Colonic mucosa (tissue), 4 donors: ENCODE results near the gene IKZF3. TPM values are rescaled to one million over a fixed set of nuclear protein-coding genes. Genes with fewer than 3 reads are reported as not detected.

Experiments used
- DNase-seq: peaks from one replicate; pipeline ENCODE4 v3.0.0-alpha.2; 2020
- H3K27ac ChIP-seq: fragments of 200-600 bp; one replicate; pipeline ENCODE4 v1.8.0; 2021
- H3K27me3 ChIP-seq: fragments of 200-600 bp; one replicate; pipeline ENCODE4 v1.8.0; 2021
- H3K36me3 ChIP-seq: fragments of 200-600 bp; one replicate; pipeline ENCODE4 v1.8.0; 2021
- H3K4me1 ChIP-seq: fragments of 200-600 bp; one replicate; pipeline ENCODE4 v1.8.0; 2021; ENCODE audit warnings: mild to moderate bottlenecking
- H3K4me3 ChIP-seq: fragments of 200-600 bp; one replicate; pipeline ENCODE4 v1.8.0; 2021
- H3K9ac ChIP-seq, 2 donors: one replicate each; pipeline ENCODE4 v1.7.0; 2013; ENCODE audit warnings: control low read depth in 2 of 2, low read depth in 2 of 2, low read length in 2 of 2
- H3K9me3 ChIP-seq: fragments of 200-600 bp; one replicate; pipeline ENCODE4 v1.8.0; 2021
- intact Hi-C: fragments of 100-400 bp; cut with DNase I; formaldehyde crosslinking; loops from one replicate; pipeline ENCODE4 v1.14.1; 2022
- total RNA-seq, 2 donors: library from RNA; stranded (reverse); fragmentation: NEBNext Ultra II Directional in 1 of 2; extraction: Animal tissue kit (Norgen Biotek cat#: 25700) in 1 of 2; gene quantifications; one replicate each; pipeline ENCODE4 v1.2.1, GENCODE V29; 2021
- TF ChIP-seq, protein P1 (sequence below): fragments of 200-600 bp; IDR thresholded peaks from one replicate; pipeline ENCODE4 v1.8.0; 2022; ENCODE audit warnings: antibody characterized with exemption, mild to moderate bottlenecking
- donor health status: healthy.
- donor health status: DM: no; HTN: no; CAD: no.
- donor health status: DM: no; HTN: no; CAD: no.

The IKZF3 gene
- total RNA-seq, 2 donors from 2014 or later, result 1.8 to 2.0 TPM

- no peaks in the 10 kb centered on the region for H3K36me3 ChIP-seq
- intact Hi-C loops, result no loop called here
- no peak for DNase-seq
- no peaks in the 10 kb centered on the region for H3K4me1 ChIP-seq
- H3K9me3 ChIP-seq, result no peaks in the 10 kb centered on the region
- no peak overlapping the region for H3K27ac ChIP-seq
- H3K27me3 ChIP-seq, result no peaks in the 10 kb centered on the region
- TF ChIP-seq, protein P1, sequence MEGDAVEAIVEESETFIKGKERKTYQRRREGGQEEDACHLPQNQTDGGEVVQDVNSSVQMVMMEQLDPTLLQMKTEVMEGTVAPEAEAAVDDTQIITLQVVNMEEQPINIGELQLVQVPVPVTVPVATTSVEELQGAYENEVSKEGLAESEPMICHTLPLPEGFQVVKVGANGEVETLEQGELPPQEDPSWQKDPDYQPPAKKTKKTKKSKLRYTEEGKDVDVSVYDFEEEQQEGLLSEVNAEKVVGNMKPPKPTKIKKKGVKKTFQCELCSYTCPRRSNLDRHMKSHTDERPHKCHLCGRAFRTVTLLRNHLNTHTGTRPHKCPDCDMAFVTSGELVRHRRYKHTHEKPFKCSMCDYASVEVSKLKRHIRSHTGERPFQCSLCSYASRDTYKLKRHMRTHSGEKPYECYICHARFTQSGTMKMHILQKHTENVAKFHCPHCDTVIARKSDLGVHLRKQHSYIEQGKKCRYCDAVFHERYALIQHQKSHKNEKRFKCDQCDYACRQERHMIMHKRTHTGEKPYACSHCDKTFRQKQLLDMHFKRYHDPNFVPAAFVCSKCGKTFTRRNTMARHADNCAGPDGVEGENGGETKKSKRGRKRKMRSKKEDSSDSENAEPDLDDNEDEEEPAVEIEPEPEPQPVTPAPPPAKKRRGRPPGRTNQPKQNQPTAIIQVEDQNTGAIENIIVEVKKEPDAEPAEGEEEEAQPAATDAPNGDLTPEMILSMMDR, result no peak
- no peak overlapping the region for H3K4me3 ChIP-seq
- H3K9ac ChIP-seq, result no peak overlapping the region
Measured at GRCh38 chr17:39793301-39793872, 70.7 kb downstream of the IKZF3 start.

GRCh38 chr17:39792526-39793221 is 71.4 kb downstream of the IKZF3 start:
- Histone ChIP-seq H3K4me1 (no peaks in the 10 kb centered on the region), H3K36me3 (no peaks in the 10 kb centered on the region), H3K9ac (no peak overlapping the region), H3K27ac (no peak overlapping the region), H3K9me3 (no peaks in the 10 kb centered on the region), H3K4me3 (no peak overlapping the region), H3K27me3 (no peaks in the 10 kb centered on the region)
- DNase-seq, result no peak
- intact Hi-C loops, result no loop called here
- TF ChIP-seq, protein P1, result no peak

- intact Hi-C loops, result no loop called here
- no peak overlapping the region for H3K27ac ChIP-seq
- H3K9me3 ChIP-seq, result no peaks in the 10 kb centered on the region
- H3K27me3 ChIP-seq, result no peaks in the 10 kb centered on the region
- TF ChIP-seq, protein P1, result no peak
- no peaks in the 10 kb centered on the region for H3K36me3 ChIP-seq
- H3K4me1 ChIP-seq, result no peaks in the 10 kb centered on the region
- no peak for DNase-seq
- no peak overlapping the region for H3K9ac ChIP-seq
- no peak overlapping the region for H3K4me3 ChIP-seq
Measured at GRCh38 chr17:39791111-39791992, 72.8 kb downstream of the IKZF3 start.

GRCh38 chr17:39787743-39788484 is 76.2 kb downstream of the IKZF3 start:
- no peaks in the 10 kb centered on the region for H3K4me1 ChIP-seq
- intact Hi-C loops, result no loop called here
- no peak overlapping the region for H3K27ac ChIP-seq
- no peak overlapping the region for H3K4me3 ChIP-seq
- no peaks in the 10 kb centered on the region for H3K9me3 ChIP-seq
- no peaks in the 10 kb centered on the region for H3K27me3 ChIP-seq
- no peak for DNase-seq
- H3K36me3 ChIP-seq, result no peaks in the 10 kb centered on the region
- TF ChIP-seq, protein P1, result no peak
- no peak overlapping the region for H3K9ac ChIP-seq

GRCh38 chr17:39787041-39787440 is 77.1 kb downstream of the IKZF3 start:
- Histone ChIP-seq H3K9me3 (no peaks in the 10 kb centered on the region), H3K27me3 (no peaks in the 10 kb centered on the region), H3K9ac (no peak overlapping the region), H3K36me3 (no peaks in the 10 kb centered on the region), H3K4me3 (no peak overlapping the region), H3K4me1 (no peaks in the 10 kb centered on the region), H3K27ac (no peak overlapping the region)
- intact Hi-C loops, result no loop called here
- DNase-seq, result no peak
- TF ChIP-seq, protein P1, result no peak
